GM23248 (cell line): ENCODE data around the gene PPP6R3. TPM values are rescaled to one million over a fixed set of nuclear protein-coding genes. Genes with fewer than 3 reads are reported as not detected.

Source experiments
- DNase-seq: peaks from one replicate; pipeline ENCODE4 v3.0.0-alpha.2; 2015
- H2AFZ ChIP-seq: fragments of 200-600 bp; sonication (generic); 2 replicates; pipeline ENCODE4 v1.6.1; 2016; ENCODE audit warnings: antibody characterized with exemption
- H3F3A ChIP-seq: fragments of 200-600 bp; sonication (generic); 2 replicates; pipeline ENCODE4 v1.6.1; 2016; ENCODE audit warnings: mild to moderate bottlenecking, antibody characterized with exemption, mixed run types; ENCODE audit not compliant: insufficient read depth
- H3K27ac ChIP-seq: fragments of 200-600 bp; sonication (generic); 2 replicates; pipeline ENCODE4 v1.5.1; 2016; ENCODE audit warnings: mild to moderate bottlenecking
- H3K27me3 ChIP-seq: fragments of 200-600 bp; sonication (generic); replicated peaks from 2 replicates; pipeline ENCODE4 v1.6.1; 2016; ENCODE audit warnings: mild to moderate bottlenecking; ENCODE audit not compliant: insufficient read depth
- H3K36me3 ChIP-seq: fragments of 200-600 bp; sonication (generic); 2 replicates; pipeline ENCODE4 v1.6.1; 2016; ENCODE audit warnings: low read depth, mild to moderate bottlenecking
- H3K4me1 ChIP-seq: fragments of 200-600 bp; sonication (generic); 2 replicates; pipeline ENCODE4 v1.6.1; 2016; ENCODE audit warnings: mild to moderate bottlenecking; ENCODE audit not compliant: insufficient read depth
- H3K4me2 ChIP-seq: fragments of 200-600 bp; sonication (generic); one replicate; pipeline ENCODE4 v1.6.1; 2016; ENCODE audit warnings: mild to moderate bottlenecking; ENCODE audit not compliant: unreplicated experiment
- H3K4me3 ChIP-seq: fragments of 200-600 bp; sonication (generic); 2 replicates; pipeline ENCODE4 v1.5.1; 2016; ENCODE audit warnings: mild to moderate bottlenecking
- H3K79me2 ChIP-seq: fragments of 200-600 bp; sonication (generic); 2 replicates; pipeline ENCODE4 v1.6.1; 2016; ENCODE audit warnings: mild to moderate bottlenecking; ENCODE audit not compliant: insufficient read depth
- H3K9ac ChIP-seq: fragments of 200-600 bp; sonication (generic); 2 replicates; pipeline ENCODE4 v1.6.1; 2016; ENCODE audit warnings: mild to moderate bottlenecking
- H3K9me2 ChIP-seq: fragments of 200-600 bp; sonication (generic); 2 replicates; pipeline ENCODE4 v1.6.1; 2016; ENCODE audit warnings: mixed run types, mild to moderate bottlenecking, moderate library complexity; ENCODE audit not compliant: insufficient read depth
- H3K9me3 ChIP-seq: fragments of 200-600 bp; sonication (generic); one replicate; pipeline ENCODE4 v1.6.1; 2017; ENCODE audit warnings: low read depth
- H4K20me1 ChIP-seq: fragments of 200-600 bp; sonication (generic); 2 replicates; pipeline ENCODE4 v1.6.0; 2016; ENCODE audit not compliant: insufficient read depth
- EZH2 ChIP-seq: fragments of 200-600 bp; sonication (generic); IDR thresholded peaks from 2 replicates; pipeline ENCODE4 v1.6.1; 2018; ENCODE audit warnings: antibody characterized with exemption, mild to moderate bottlenecking; ENCODE audit not compliant: insufficient read depth, poor library complexity, severe bottlenecking
- EZH2phosphoT487 ChIP-seq: fragments of 200-600 bp; sonication (generic); IDR thresholded peaks from 2 replicates; pipeline ENCODE4 v1.6.1; 2018; ENCODE audit warnings: antibody characterized with exemption, moderate library complexity, mild to moderate bottlenecking, low read depth; ENCODE audit not compliant: insufficient read depth
- WGBS, 2 experiments: methylation state at CpG; one replicate each; pipeline ENCODE4 v1.1.6; 2015 to 2017; ENCODE audit warnings: low lambda C conversion rate in 2 of 2, low coverage in 1 of 2; ENCODE audit errors: missing lambda C conversion rate in 2 of 2; 5-methylcytosine and 5-hydroxymethylcytosine counted together
- in situ Hi-C: fragments of 300-500 bp; cut with MboI; formaldehyde crosslinking; loops from 2 replicates; pipeline ENCODE4 v1.15.0; 2020
- polyA plus RNA-seq: library from polyadenylated mRNA; unstranded; fragments of >200 nt; fragmentation: Nextera tagmentation; extraction: Ambion mirVana; gene quantifications from 2 replicates; pipeline ENCODE4 v1.2.1, GENCODE V29; 2016
- total RNA-seq: library from RNA; depleted of rRNA; stranded (reverse); fragments of >200 nt; shearing (Covaris generic); gene quantifications from 2 replicates; pipeline ENCODE4 v1.2.3, GENCODE V29; 2014

PPP6R3 gene
- total and polyA plus RNA-seq, 2 experiments from 2014 or later = 47.5 to 96.0 TPM

DNA sequence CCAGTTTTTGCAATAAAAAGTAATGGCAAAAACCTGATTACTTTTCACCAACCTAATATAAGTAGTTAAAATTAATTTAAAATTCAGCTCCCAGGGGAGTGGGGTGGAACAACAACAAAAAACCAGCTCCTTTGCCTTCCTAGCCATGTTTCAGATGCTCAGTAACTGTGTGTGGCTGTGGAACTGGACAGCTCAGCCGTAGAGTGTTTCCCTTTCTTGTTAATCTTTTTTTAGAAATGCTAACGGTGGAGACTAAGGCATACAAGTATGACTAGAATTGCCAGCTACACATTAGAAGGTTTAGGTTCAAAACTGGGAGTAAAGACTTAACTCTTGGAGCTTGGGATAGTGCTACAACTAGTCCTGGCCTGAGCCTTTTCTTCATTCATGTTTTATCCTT lies 45.0 kb downstream of the PPP6R3 start:
- peaks cover 35% of the 10 kb centered on the region for H4K20me1 ChIP-seq
- no peak overlapping the region for H3K9ac ChIP-seq
- no peaks in the 10 kb centered on the region for H3K36me3 ChIP-seq
- H3F3A ChIP-seq = peaks cover 22% of the 10 kb centered on the region; the same call in 1 of the 2 replicates
- H3K4me1 ChIP-seq = peaks cover 34% of the 10 kb centered on the region
- in situ Hi-C loops = no loop called here
- H3K79me2 ChIP-seq = peaks cover 100% of the 10 kb centered on the region
- no peak overlapping the region for H3K4me3 ChIP-seq
- TF ChIP-seq EZH2phosphoT487 = no peak
- TF ChIP-seq EZH2 = no peak
- DNase-seq = peak; percentile 65
- H2AFZ ChIP-seq = no peak overlapping the region
- no peaks in the 10 kb centered on the region for H3K27me3 ChIP-seq
- no peaks in the 10 kb centered on the region for H3K9me3 ChIP-seq
- peak overlapping the region; percentile 32 for H3K4me2 ChIP-seq
- peak overlapping the region; percentile 20; the same call in 1 of the 2 replicates for H3K27ac ChIP-seq
- H3K9me2 ChIP-seq = no peaks in the 10 kb centered on the region
- 2 to 9% methylated on average over 2 of the region's 2 CpGs for WGBS, 2 experiments

DNA sequence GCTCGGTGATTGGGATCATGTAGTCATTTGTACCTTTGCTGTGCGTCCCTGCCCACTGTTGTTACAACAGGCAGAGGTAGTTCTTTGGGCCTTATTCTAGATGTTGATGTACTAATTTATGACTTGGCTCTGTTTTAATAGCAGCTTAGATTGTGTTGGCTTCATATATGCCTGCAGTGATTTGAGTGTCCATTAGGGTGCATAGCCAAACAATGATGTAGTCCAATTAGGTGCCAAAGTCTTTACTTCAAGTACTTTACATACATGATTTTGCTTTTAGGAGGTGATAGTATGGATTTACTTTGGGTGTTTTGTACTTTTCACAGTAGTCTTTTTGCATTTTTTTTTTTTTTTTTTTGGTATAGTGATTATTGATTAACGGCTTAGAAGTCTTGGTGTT lies 46.4 kb downstream of the PPP6R3 start:
- no peak overlapping the region for H3K4me3 ChIP-seq
- H3K4me1 ChIP-seq = peaks cover 34% of the 10 kb centered on the region
- no peak overlapping the region for H3K4me2 ChIP-seq
- no peak overlapping the region for H3K9ac ChIP-seq
- peaks cover 22% of the 10 kb centered on the region; the same call in 1 of the 2 replicates for H3F3A ChIP-seq
- no peaks in the 10 kb centered on the region for H3K27me3 ChIP-seq
- H3K27ac ChIP-seq = no peak overlapping the region
- H2AFZ ChIP-seq = no peak overlapping the region
- H3K36me3 ChIP-seq = no peaks in the 10 kb centered on the region
- H4K20me1 ChIP-seq = peaks cover 31% of the 10 kb centered on the region
- H3K79me2 ChIP-seq = peaks cover 100% of the 10 kb centered on the region
- in situ Hi-C loops = no loop called here
- H3K9me2 ChIP-seq = no peaks in the 10 kb centered on the region
- 93 to 98% methylated on average over 3 of the region's 3 CpGs for WGBS, 2 experiments
- no peaks in the 10 kb centered on the region for H3K9me3 ChIP-seq
- DNase-seq = peak; percentile 18
- no peak for TF ChIP-seq EZH2phosphoT487
- no peak for TF ChIP-seq EZH2

DNA sequence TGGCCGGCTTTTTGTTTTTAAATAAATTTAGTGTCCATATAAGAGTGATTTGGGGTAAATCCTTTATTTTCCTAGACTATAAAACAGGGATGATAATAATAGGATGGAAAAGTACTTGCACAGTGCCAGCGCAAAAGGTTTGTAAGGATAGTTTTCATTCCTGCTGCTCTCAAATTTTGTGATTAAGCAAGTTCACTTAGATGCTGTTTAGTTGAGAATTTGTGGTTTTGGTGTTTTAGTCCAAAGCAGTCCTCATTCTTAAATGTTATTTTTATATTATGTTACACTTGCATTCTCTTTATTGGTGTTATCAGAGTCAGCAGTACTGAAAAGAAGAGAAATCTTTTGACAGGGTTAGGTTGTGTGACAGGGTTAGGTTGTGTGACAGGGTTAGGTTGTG lies 47.9 kb downstream of the PPP6R3 start:
- no peak for DNase-seq
- WGBS, 2 experiments = 79 to 83% methylated on average over 2 of the region's 2 CpGs
- no peak overlapping the region for H2AFZ ChIP-seq
- H3K4me3 ChIP-seq = no peak overlapping the region
- no peak overlapping the region for H3K9ac ChIP-seq
- in situ Hi-C loops = no loop called here
- peaks cover 26% of the 10 kb centered on the region for H4K20me1 ChIP-seq
- peaks cover 22% of the 10 kb centered on the region; the same call in 1 of the 2 replicates for H3F3A ChIP-seq
- H3K9me2 ChIP-seq = no peaks in the 10 kb centered on the region
- H3K36me3 ChIP-seq = no peaks in the 10 kb centered on the region
- peaks cover 34% of the 10 kb centered on the region for H3K4me1 ChIP-seq
- H3K27me3 ChIP-seq = no peaks in the 10 kb centered on the region
- TF ChIP-seq EZH2 = no peak
- H3K27ac ChIP-seq = peak overlapping the region; percentile 15; the same call in 1 of the 2 replicates
- peak overlapping the region; percentile 18 for H3K4me2 ChIP-seq
- H3K9me3 ChIP-seq = no peaks in the 10 kb centered on the region
- H3K79me2 ChIP-seq = peaks cover 100% of the 10 kb centered on the region

DNA sequence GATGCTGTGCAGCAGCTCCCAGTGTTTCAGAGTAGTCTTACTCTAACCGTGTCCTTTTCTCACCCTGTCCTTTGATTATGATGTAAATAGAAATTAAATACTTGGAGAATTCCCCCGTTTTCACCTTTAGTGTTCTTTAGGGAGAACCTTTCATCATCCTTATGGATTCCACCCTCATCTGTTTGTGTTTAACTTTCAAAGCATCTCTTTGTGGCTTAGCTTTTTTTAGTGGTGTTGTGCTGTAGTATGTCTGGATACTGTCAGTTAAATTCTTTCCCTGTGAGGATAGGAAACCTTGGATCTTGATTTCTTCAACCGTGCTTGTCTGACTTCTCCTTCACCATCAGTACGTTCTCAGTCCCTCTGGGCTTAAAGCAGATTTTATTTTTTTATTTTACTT lies 48.5 kb downstream of the PPP6R3 start:
- no peaks in the 10 kb centered on the region for H3K9me3 ChIP-seq
- peaks cover 100% of the 10 kb centered on the region for H3K79me2 ChIP-seq
- no peak overlapping the region for H3K9ac ChIP-seq
- no peaks in the 10 kb centered on the region for H3K9me2 ChIP-seq
- no peak for TF ChIP-seq EZH2phosphoT487
- no peak for TF ChIP-seq EZH2
- no peak overlapping the region for H3K4me3 ChIP-seq
- 9 to 19% methylated on average over 4 of the region's 4 CpGs for WGBS, 2 experiments
- in situ Hi-C loops = no loop called here
- H2AFZ ChIP-seq = no peak overlapping the region
- H4K20me1 ChIP-seq = peaks cover 21% of the 10 kb centered on the region
- peaks cover 34% of the 10 kb centered on the region for H3K4me1 ChIP-seq
- H3K36me3 ChIP-seq = no peaks in the 10 kb centered on the region
- H3K4me2 ChIP-seq = peak overlapping the region; percentile 18
- no peaks in the 10 kb centered on the region for H3K27me3 ChIP-seq
- peaks cover 22% of the 10 kb centered on the region; the same call in 1 of the 2 replicates for H3F3A ChIP-seq
- H3K27ac ChIP-seq = peak overlapping the region; percentile 15; the same call in 1 of the 2 replicates
- DNase-seq = peak; percentile 47
